ENCODE measurements around the gene ANAPC2.

ANAPC2 gene

GRCh38 chr9:137163805-137164204 lies 24.6 kb downstream of the ANAPC2 start:
- no peak for DNase-seq (ENCODE audit: low read depth in 3 of 3)

DNA sequence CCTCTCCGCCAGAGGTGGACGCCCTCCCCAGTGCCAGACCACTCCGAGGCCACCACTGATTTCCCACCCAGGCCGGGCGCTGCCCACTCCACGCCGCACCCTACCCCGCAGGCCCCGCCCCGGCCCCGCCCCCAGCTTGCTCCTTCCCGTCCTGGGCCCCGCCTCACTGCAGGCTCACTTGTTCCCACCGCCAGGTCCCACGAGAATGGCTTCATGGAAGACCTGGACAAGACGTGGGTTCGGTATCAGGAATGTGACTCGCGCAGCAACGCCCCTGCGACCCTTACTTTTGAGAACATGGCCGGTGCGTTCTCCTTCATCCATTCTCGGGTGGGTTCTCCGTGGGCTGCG lies 25.0 kb downstream of the ANAPC2 start:
- DNase-seq (ENCODE audit: low read depth in 3 of 3) = no peak

GRCh38 chr9:137162505-137163364 lies 25.6 kb downstream of the ANAPC2 start:
- DNase-seq (ENCODE audit: low read depth in 3 of 3) = no peak

GRCh38 chr9:137161558-137162486 lies 26.5 kb downstream of the ANAPC2 start:
- DNase-seq (ENCODE audit: low read depth in 3 of 3) = no peak

- no peak for DNase-seq (ENCODE audit: low read depth in 3 of 3)
Observed at GRCh38 chr9:137160716-137161557, 27.4 kb downstream of the ANAPC2 start.

- no peak for DNase-seq (ENCODE audit: low read depth in 3 of 3)
Observed at GRCh38 chr9:137160054-137160425, 28.3 kb downstream of the ANAPC2 start.

- no peak for DNase-seq (ENCODE audit: low read depth in 3 of 3)
Observed at GRCh38 chr9:137159105-137160053, 29.0 kb downstream of the ANAPC2 start.

- no peak for DNase-seq (ENCODE audit: low read depth in 3 of 3)
Observed at GRCh38 chr9:137158625-137159024, 29.7 kb downstream of the ANAPC2 start.

- no peak for DNase-seq (ENCODE audit: low read depth in 3 of 3)
Observed at GRCh38 chr9:137157618-137158415, 30.5 kb downstream of the ANAPC2 start.

DNA sequence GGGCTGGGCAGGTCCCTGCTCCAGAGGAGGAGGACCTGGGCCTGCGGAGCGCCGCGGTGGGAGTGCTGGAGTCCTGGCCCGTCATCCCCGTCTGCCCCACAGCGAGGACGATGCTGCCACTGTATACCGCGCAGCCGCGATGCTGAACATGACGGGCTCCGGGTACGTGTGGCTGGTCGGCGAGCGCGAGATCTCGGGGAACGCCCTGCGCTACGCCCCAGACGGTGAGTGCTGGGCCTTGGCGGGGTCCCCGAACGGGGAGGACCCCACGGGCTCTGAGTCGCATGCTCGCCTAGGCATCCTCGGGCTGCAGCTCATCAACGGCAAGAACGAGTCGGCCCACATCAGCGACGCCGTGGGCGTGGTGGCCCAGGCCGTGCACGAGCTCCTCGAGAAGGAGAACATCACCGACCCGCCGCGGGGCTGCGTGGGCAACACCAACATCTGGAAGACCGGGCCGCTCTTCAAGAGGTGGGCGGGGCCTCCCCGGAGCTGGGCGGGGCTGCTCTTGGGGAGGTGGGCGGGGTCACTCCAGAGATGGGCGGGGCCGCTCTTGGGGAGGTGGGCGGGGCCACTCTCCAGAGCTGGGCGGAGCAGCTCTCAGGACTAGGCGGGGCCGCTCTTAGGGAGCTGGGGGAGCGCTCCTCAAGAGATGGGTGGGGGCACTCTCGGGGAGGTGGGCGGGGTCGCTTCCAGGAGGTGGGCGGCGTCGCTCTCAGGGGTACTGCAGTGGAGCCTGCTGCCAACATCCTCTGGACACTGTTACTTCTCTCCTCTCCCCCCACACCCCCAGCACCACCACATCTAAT lies 31.6 kb downstream of the ANAPC2 start:
- peak; percentile 22 to 62 (median 31) for DNase-seq (ENCODE audit: low read depth in 3 of 3)

DNA sequence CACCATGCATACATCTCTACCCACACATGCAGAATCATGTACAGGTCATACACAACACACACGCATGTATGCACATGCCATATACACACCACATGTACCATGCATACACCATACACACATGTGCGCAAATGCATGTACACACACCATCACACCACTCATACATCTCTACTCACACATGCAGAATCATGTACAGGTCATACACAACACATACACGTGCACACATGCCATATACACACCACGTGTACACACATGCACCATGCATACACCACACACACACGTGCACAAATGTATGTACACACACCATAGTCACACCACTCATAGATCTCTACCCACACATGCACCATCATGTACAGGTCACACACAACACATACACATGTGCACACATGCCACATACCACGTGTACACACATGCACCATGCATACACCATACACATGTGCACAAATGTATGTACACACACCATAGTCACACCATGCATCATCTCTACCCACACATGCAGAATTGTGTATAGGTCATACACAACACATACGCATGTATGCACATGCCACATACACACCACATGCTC lies 35.4 kb downstream of the ANAPC2 start:
- DNase-seq (ENCODE audit: low read depth in 3 of 3) = no peak

DNA sequence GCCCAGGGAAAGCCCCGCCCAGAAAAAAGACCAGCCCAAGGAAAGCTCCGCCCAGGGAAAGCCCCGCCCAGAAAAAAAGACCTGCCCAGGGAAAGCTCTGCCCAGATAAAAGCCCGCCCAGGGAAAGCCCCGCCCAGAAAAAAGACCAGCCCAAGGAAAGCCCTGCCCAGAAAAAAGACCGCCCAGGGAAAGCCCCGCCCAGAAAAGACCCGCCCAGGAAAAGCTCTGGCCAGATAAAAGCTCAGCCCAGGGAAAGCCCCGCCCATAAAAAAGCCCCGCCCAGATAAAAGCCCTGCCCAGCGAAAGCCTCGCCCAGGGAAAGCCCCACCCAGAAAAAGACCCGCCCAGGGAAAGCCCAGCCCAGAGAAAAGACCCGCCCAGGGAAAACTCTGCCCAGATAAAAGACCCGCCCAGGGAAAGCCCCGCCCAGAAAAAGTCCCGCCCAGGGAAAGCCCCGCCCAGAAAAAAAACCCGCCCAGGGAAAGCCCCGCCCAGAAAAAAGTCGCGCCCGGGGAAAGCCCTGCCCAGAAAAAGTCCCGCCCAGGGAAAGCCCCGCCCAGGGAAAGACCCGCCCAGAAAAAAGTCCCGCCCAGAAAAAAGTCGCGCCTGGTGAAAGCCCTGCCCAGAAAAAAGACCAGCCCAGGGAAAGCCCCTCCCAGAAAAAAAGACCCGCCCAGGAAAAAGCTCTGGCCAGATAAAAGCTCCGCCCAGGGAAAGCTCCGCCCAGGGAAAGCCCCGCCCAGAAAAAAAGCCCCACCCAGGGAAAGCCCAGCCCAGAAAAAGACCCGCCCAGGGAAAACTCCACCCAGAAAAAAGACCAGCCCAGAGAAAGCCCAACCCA lies 37.5 kb downstream of the ANAPC2 start:
- peak; percentile 15 to 66 (median 33) for DNase-seq (ENCODE audit: low read depth in 3 of 3)

DNA sequence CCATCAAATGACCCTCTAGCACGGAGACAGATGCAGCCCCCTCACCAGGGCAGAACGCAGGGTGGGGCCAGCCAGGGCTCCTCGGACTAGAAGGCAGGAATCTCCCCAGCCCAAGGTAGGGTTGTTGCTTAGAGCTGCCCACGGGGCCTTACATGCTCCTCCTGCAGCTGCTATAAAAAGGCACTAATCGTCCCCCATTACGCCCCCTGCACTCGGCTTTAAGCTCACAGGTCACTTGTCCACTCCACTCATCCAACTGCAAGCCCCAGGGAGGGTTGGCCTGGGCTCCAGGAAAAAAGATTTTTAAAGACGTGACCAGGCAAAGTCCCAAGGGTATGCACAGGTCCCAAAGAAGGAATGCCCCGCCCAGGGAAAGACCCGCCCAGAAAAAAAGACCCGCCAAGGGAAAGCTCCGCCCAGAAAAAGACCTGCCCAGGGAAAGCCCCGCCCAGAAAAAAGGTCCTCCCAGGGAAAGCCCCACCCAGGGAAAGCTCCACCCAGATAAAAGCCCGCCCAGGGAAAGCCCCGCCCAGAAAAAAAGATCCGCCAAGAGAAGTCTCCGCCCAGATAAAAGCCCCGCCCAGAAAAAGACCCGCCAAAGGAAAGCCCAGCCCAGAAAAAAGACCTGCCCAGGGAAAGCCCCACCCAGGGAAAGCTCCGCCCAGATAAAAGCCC lies 38.3 kb downstream of the ANAPC2 start:
- peak in 1 of 3 experiments; percentile 53 for DNase-seq (ENCODE audit: low read depth in 3 of 3)

GRCh38 chr9:137149363-137149762 lies 39.0 kb downstream of the ANAPC2 start:
- no peak for DNase-seq (ENCODE audit: low read depth in 3 of 3)

- DNase-seq (ENCODE audit: low read depth in 3 of 3) = no peak
Observed at GRCh38 chr9:137148661-137149060, 39.7 kb downstream of the ANAPC2 start.

DNA sequence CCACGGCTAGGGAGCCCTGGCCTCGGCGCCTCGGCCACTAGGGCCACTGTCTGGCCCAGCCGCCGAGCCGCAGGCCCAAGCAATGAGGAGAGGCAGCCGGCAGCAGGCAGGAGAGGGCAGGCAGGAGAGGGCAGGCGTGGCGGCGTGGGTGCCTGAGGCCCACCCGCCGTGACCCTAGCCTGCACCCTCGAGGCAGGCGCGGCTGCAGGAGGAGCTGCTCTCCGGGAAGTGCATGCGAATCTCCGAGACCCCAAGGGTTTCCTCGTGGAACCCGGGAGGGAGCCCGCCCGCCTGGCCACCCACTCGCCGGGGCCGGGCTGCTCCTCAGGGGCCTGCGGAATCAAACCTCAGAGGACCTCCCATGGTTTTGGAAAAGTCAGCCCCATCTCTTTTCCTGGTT lies 40.1 kb downstream of the ANAPC2 start:
- no peak for DNase-seq (ENCODE audit: low read depth in 3 of 3)

DNA sequence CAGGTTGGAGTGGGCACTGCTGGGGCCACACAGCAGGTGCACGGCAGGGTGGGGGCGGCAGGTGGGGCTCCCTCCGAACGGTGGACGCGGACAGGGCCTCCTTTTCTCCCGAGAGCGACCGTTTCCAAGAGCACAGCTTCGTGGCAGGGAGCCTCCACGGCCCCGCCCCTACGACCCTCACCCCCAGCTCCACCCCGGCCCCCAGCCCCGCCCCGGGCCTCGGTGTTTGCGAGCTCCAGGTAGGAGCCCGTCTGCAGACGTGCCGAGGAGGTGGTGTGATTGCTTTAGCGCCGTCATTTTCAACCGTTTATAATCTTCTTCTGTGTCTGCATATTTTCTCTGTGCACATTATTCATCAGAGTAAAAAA lies 40.6 kb downstream of the ANAPC2 start:
- DNase-seq (ENCODE audit: low read depth in 3 of 3) = no peak

Measured in stimulated activated CD4-positive, alpha-beta T cell treated with anti-CD3 and anti-CD28 coated beads, TNF-alpha, amount 100 ng/mL, for 24 hours (primary cell).